Peyer's patch (tissue), 4 donors: ENCODE results near the gene EIF4E1B.

Experiments used
- CTCF ChIP-seq, 6 experiments: fragments of 450-650 bp in 4 of 6; fragments of 200-600 bp in 2 of 6; sonication (generic) in 1 of 6; IDR thresholded peaks; one replicate each; pipeline ENCODE4 v1.5.1; 2017 to 2019; ENCODE audit warnings: antibody characterized with exemption in 6 of 6, mild to moderate bottlenecking in 3 of 6, moderate library complexity in 1 of 6
- POLR2A ChIP-seq, 2 donors: fragments of 450-650 bp; IDR thresholded peaks; one replicate each; pipeline ENCODE4 v1.5.1; 2017; ENCODE audit warnings: antibody characterized with exemption in 2 of 2, mild to moderate bottlenecking in 2 of 2, moderate library complexity in 2 of 2

- TF ChIP-seq CTCF (IDR thresholded peaks at IDR 0.05) (no peak), POLR2A (IDR thresholded peaks at IDR 0.05) (no peak)
Measured at GRCh38 chr5:176639981-176640380, 9.5 kb downstream of the EIF4E1B start.
